ENCODE data around the gene MAML2. TPM values are rescaled to one million over a fixed set of nuclear protein-coding genes. Genes with fewer than 3 reads are reported as not detected.

MAML2 gene
- total and polyA plus RNA-seq, 2 of the 13 experiments (the other 11 are each of a cell fraction or from before 2014, with no cell fraction given), result 2.3 to 25.9 TPM

DNA sequence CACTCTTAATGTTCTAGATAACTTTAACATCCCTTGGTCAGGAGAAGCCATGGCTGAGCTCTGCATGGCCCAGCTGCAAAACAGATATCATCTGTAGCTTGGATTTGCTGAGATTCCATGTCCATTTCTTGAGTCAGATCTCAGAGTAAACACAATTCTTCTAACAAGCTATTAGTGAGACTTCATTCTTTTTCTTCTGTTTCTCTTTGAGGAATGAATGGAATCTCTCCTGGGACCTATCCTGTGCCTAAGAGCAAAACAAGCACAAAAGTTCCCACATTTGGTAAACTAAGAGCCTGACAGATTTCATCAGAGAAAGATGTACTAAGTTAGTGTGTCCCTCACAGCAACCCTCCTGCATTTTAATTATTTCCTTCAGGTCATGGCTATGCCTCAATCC is 142.8 kb downstream of the MAML2 start:
- in situ Hi-C loops (cut with HindIII; ENCODE audit: extremely low pct_ligation_motif_present, low pct_unique_long_range_greater_than_20kb) (no loop called here), intact Hi-C loops (cut with micrococcal nuclease; ENCODE audit: unreplicated experiment) (no loop called here)
- no TSS peak for BruUV-seq (replicated peaks)
- ATAC-seq (no peak), DNase-seq (ENCODE audit: low spot score) (no peak), FAIRE-seq (no peak)
- Histone ChIP-seq H3K27ac (ENCODE audit: extremely low read length, insufficient read depth, low read length) (no peak overlapping the region), H3K4me3 (replicated peaks in 1 of 3; ENCODE audit: insufficient read depth in 1 of 3, low read depth in 2 of 3, low read length in 3 of 3) (no peak overlapping the region), H3K36me3 (replicated peaks in 1 of 2; ENCODE audit: control insufficient read depth in 1 of 2, insufficient read depth in 2 of 2, low read length in 2 of 2) (peaks cover 5 to 6% of the 10 kb centered on the region in 2 experiments), H3K27me3 (ENCODE audit: control insufficient read depth in 1 of 2, insufficient read depth in 2 of 2, low read length in 2 of 2) (no peaks in the 10 kb centered on the region), H3K4me2 (ENCODE audit: low read depth, low read length) (no peak overlapping the region), H2AFZ (ENCODE audit: low read length) (no peak overlapping the region), H3K9me3 (ENCODE audit: low read length) (no peaks in the 10 kb centered on the region), H3K79me2 (ENCODE audit: insufficient read depth, low read length) (peaks cover 2% of the 10 kb centered on the region), H4K20me1 (ENCODE audit: insufficient read depth, low read length) (no peaks in the 10 kb centered on the region), H3K9ac (ENCODE audit: insufficient read depth, low read depth, low read length) (no peak overlapping the region), H3K4me1 (ENCODE audit: insufficient read depth, low read length) (peaks cover 21% of the 10 kb centered on the region)
- TF ChIP-seq ZNF709 (CRISPR knock-in tag; IDR thresholded peaks at IDR 0.05), result no peak
- no peak for TF ChIP-seq ZNF124 (CRISPR knock-in tag; IDR thresholded peaks at IDR 0.05)
- TF ChIP-seq ZNF263 (CRISPR knock-in tag; IDR thresholded peaks at IDR 0.05), result no peak
- TF ChIP-seq RFXAP (CRISPR knock-in tag; IDR thresholded peaks at IDR 0.05; ENCODE audit: borderline replicate concordance), result no peak
- TF ChIP-seq ATF7 (IDR thresholded peaks at IDR 0.05), result no peak
- no peak for TF ChIP-seq ATF7 (CRISPR knock-in tag; IDR thresholded peaks at IDR 0.05)
- TF ChIP-seq LRRFIP1 (CRISPR knock-in tag; conservative IDR thresholded peaks at IDR 0.05), result no peak
- no peak for TF ChIP-seq TFE3 (CRISPR knock-in tag; IDR thresholded peaks at IDR 0.05)
- ChIA-PET POLR2A (no interaction called here), CTCF (ENCODE audit: low intra/inter-chr PET ratio, low total read pairs) (no interaction called here)
